HG02623 (cell line): ENCODE measurements around the gene OSCAR.

Experiments
- ATAC-seq: cut with Tn5 transposase; IDR thresholded peaks from one replicate; pipeline ENCODE4 v1.9.1; 2021; ENCODE audit warnings: moderate library complexity; ENCODE audit not compliant: unreplicated experiment

Gene OSCAR, protein sequence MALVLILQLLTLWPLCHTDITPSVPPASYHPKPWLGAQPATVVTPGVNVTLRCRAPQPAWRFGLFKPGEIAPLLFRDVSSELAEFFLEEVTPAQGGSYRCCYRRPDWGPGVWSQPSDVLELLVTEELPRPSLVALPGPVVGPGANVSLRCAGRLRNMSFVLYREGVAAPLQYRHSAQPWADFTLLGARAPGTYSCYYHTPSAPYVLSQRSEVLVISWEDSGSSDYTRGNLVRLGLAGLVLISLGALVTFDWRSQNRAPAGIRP

GRCh38 chr19:54100561-54100960 lies at the start of gene OSCAR:
OSCAR (minus strand) TSS chr19:54100803; CDS start chr19:54100792, 11 bp downstream.
- no peak for ATAC-seq

DNA sequence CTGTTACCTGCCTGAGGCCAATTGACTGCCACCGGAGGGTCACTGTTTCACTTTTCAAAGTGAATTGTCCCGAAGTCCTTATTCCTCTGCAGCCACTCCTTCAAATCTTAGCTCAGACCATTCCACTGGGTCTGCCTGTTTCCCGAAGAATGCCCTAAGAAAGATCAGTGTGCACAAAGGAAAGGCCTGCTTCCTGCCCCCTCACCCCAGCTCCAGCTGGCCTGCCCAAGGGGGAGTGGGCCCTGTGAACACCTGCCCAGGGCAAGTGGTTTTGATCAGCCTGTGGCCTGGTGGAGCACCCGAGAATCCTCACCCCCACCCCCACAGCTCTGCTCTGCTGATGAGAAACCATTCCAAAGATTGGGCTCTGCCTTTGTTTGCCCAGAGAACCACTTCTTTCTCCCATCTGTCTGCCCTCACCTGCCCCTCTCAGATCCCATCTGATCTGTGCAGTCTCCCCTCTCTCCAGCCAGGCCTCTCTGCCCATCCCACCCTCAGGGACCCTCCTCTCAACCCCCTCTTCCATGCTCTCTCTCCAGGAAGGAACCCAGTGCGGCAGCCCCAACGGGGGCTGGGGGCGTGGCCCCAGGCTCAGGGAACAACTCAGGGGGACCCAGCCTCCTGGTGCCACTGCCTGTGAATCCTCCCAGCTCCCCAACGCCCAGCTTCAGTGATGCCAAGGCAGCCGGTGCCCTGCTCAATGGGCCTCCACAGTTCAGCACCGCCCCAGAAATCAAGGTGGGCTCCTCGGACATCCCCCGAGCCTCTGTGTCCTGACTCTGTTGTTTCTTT lies 48.6 kb upstream of the OSCAR start:
- ATAC-seq: no peak

- no peak for ATAC-seq
These were observed 47.6 kb upstream of the OSCAR start for GRCh38 chr19:54148158-54148557.

DNA sequence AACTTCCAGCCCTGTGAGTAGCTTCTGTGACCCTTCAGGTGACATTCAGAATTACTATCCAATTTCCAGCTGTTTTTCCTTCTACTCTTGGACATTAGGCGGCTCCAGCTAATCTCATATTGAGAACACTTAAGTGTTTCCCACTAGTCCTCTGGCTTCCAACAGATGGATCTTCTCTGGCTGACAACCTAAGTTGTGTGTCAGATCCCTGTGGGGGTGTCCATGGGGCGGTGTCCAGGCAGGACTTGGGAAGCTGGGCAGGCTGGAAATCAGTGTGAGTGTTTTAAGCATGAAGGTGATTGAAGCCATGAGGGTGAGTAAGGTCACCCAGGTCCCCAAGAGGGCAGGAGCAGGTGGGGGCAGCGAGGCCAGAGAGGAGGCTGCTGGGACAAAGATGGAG lies 47.1 kb upstream of the OSCAR start:
- no peak for ATAC-seq

DNA sequence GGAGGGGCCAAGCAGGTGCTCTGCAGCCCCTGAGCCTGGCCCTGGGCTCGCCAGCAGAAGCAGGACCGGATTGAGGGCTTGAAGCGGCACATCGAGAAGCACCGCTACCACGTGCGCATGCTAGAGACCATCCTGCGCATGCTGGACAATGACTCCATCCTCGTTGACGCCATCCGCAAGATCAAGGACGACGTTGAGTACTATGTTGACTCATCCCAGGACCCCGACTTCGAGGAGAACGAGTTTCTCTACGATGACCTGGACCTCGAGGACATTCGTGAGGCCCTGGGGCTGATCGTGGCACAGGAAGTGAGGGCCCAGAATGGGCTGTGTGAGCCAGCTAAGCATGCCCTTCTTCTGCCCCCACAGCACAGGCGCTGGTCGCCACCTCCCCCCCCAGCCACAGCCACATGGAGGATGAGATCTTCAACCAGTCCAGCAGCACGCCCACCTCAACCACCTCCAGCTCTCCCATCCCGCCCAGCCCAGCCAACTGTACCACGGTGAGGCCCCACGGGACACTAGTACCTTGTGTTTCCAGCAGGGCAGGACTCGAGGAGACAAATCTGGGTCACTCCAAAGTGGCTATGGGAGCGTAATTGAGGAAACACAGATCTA lies 45.0 kb upstream of the OSCAR start:
- no peak for ATAC-seq

DNA sequence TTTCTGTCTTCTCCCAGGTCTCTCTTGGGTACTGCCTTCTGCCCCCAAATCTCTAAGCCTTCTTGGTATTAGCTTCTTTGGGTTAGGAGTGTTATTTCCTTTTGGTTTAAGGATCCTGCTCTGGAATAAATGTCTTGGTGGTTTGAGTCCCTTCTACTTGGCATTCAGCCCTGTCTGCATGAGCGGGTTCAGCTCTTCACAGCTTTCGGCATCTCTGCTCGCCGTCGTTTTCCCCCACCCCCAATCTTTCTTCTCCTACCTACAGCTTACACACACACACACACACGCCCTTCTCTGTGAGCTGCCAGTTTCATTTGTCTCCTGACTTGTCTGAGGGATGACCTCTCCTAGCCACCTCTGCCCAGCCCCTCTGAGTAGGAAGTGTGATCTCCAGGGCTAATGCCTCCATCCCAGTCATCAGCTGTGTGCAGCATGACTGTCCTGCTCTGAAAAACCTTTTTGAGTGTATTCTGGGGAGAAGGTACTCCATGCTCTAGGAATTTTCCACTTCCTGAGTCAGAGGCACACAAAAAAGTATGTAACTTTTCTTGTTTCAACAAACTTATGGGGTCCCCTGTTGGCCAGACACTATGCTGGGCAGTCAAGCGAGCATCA lies 41.7 kb upstream of the OSCAR start:
- no peak for ATAC-seq

DNA sequence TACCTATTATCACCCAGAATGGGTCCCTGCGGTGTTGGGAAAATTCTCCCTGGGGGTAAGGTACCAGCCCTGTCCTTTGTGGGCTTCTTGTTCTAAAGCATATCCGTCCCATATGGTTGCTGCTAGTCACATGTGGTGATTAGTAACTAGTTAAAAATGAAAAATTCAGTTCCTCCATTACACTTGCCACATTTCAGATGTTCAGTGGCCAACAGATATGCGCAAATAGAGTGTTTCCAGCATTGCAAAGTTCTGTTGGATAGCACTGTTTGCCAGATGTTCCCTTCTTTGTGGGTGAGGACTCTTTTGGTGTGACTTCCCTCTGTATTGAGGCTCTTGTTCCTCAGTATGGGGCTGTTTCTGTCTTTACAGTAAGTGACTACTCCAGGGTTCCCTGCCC lies 40.8 kb upstream of the OSCAR start:
- no peak for ATAC-seq

- ATAC-seq: no peak
These were observed 38.1 kb upstream of the OSCAR start for GRCh38 chr19:54138489-54139256.

- ATAC-seq: no peak
These were observed 37.3 kb upstream of the OSCAR start, which contains the start of gene CNOT3 for GRCh38 chr19:54137699-54138488. CNOT3 (plus strand) TSS chr19:54137762; CDS start chr19:54142979, 5,217 bp downstream.

GRCh38 chr19:54136864-54137698 lies 36.5 kb upstream of the OSCAR start:
- ATAC-seq: peak; percentile 74

DNA sequence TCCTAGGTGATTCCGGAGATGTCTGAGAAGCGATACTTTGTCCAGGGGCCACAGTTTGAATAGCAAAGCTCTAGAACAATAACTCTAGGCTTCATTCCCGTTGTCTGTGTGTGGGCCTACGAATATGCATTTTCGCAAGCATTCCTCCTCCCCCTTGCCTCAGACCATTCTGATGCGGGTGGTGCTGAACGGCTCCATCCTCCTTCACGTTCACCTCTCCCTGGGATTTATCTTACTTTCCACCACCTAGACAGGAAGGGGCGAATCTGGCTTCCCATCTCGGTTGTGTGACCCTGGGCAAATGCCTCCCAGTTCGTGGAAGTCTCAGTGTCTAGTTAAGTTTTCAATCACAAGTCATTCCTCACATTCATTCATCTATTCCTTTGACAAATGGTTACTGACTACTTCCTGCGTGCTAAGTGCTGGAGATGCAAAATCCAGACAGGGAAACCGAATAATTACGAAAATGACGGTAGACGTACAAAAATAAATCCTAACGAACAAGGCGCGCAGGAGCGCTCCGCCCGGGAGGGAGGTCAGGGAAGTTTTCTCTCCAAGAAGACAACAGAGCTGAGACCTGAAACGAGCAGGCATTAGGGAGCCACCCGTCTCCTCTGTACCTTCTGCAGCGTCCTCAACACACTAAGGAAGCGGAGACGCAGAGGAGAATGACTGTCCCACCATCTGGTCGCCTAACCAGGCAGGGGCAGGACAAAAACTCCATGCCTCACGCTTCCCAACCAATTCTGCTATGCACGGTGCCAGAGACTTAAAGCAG lies 35.7 kb upstream of the OSCAR start:
- no peak for ATAC-seq

DNA sequence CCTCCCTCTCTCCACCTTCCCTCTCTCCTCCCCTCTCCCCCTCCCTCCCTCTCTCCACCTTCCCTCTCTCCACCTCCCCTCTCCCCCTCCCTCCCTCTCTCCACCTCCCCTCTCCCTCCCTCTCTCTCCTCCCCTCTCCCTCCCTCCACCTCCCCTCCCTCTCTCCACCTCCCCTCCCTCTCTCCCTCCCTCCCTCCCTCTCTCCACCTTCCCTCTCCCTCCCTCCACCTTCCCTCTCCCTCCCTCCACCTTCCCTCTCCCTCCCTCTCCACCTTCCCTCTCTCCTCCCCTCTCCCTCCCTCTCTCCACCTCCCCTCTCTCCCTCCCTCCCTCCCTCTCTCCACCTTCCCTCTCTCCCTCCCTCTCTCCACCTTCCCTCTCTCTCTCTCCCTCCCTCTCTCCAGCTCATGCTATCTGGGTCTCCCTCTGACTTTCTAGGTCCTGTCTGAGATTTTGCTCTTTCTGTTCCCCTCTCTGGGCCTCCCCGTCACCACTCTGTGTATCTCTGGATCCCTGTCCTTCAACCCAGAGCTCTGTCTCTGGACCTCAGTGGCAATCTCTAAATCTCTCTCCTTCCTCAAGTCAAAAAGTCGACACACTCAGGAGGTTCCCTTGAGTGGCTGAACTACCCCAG lies 33.5 kb upstream of the OSCAR start:
- ATAC-seq: no peak

- no peak for ATAC-seq
These were observed 32.8 kb upstream of the OSCAR start for GRCh38 chr19:54133312-54133956.

DNA sequence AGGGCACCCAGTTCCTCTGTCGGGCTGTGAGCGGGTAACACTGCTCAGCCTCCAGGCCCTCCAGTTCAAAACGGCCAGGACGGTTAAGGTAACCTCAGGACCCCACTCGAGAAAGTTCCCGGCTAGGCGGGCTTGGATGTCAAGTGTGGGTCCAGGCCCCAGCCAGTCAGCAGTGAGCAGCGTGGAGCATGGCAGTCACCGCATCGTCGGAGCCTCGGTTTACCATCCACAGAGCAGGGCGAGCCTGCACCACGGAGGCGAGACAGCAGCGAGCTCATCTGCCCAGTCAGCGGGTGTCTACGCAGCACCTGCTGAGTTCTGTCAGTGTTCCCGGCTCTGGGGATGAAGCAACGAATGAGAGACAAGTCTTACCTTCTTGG lies 29.0 kb upstream of the OSCAR start:
- no peak for ATAC-seq

DNA sequence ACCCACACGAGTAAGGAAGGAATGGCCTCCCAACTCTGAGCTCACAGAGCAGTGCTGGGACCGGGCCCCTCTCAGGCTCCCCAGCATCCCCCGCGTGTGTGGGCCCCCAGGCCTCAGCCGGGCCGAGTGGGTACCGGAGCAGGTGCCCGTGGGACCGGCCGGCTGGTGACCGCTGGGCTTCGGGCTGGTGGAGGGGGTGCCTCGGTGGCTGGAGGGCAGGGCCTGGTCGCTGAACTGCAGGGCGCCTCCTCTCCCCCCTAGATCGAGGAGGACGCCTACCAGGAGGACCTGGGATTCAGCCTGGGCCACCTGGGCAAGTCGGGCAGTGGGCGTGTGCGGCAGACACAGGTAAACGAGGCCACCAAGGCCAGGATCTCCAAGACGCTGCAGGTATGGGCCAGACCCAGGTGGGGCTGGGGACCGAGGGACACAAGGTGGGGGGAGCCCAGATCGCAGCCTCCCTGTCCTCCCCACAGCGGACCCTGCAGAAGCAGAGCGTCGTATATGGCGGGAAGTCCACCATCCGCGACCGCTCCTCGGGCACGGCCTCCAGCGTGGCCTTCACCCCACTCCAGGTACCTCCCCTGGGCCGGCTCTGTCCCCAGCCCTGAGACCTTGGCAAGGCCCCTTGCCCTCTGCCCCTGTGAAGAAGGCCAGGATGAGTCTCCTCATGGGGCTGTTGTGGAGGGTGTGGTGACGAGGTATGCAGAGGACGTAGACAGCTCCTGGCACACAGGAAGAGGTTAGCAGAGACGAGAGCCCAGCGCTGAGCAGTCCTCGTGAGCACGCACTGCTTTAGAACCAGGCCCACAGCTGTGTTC lies 28.4 kb upstream of the OSCAR start:
- no peak for ATAC-seq

GRCh38 chr19:54128441-54128725 lies 27.8 kb upstream of the OSCAR start:
- ATAC-seq: no peak
